Camera-type eye (tissue), 1 donor: ENCODE results near the gene GPR12. TPM values are rescaled to one million over a fixed set of nuclear protein-coding genes. Genes with fewer than 3 reads are reported as not detected.

Experiments
- total RNA-seq: library from RNA; depleted of rRNA; stranded (reverse); fragments of >200 nt; gene quantifications from one replicate; pipeline ENCODE4 v1.2.3, GENCODE V29; 2014

The GPR12 gene
- total RNA-seq, result 2.5 TPM

GRCh38 chr13:26759907-26760831 is at the start of gene GPR12:
GPR12 (minus strand) TSS chr13:26760786; CDS start chr13:26759827, 959 bp downstream.

Other genes starting within 250 kb of the GPR12 start
- gene WASF3, start 203.1 kb downstream of the GPR12 start, total RNA-seq, result 61.2 TPM